ENCODE measurements around the gene TMUB1.
"Not testable (repeated sequence)": the region's sequence is repeated elsewhere in the genome, so short reads cannot be mapped to it uniquely, and the experiment has no call there.

TMUB1 gene

DNA sequence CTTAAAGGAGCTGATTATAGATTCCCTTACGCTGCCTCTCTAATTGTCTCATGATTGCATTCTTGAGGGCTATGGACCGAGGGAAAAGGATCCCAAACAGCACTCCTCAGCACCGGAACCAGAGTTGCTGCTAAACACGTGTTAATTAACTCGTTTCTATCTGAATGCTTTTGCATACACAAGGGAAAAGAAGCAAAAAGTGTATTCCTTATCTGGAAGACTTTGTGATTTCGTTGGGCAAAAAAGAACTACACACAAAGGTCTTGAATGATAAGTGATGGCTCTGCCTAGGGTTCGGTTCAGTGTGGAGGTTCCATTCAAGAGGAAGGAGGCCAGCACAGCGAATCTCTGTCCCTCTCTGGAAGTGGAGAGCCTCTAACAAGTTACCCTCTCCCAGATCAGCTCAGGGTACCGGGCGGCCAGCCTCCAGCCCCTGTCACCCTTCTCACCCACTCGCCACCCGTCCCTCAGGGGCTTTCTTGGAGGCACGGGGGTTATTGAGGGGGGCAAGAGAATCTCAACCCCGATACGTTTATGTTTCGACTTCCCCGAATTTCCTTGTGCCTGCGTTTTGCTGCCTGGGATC, 24.4 kb downstream of the TMUB1 start:
- H3K27ac ChIP-seq = peak overlapping the region; percentile 94
- DNase-seq (ENCODE audit: low read depth, low spot score) = no peak

DNA sequence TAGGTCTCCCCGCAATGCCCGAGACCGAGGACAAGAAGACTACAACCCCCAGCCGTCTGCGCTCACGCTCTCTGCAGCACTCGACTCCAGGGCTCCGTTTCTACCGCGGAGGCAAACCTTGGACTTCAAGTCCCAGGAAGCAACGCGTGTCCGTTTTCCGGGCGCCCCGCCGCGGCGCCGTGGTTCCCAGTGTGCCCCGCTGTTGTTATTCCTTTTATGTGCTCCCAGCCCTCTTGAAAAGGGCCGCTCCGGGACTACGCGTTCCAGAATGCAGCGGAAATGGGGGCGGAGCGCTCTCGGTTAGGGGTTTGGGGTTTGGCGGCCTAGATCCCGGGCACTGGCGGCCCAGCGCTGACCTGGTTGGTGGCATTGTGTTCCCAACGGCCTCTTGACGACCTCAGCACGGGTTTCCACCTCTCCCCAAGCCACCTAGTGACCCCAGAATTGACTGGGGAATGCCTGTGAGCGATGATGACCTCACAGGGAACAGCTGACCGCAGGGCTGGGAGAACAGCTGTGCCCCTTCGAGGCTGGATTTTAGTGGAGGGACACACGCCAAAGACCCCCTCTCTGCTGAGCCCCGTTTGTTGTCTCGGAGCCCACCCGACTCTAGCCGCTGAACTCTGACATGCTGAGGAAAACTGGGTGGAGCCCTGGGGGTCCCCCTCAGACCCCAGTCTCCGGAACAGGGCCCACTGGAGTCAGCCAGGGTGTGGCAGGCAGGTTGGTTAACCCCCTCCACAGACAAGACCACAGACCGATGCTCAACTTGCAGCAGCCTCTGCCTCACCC, 25.1 kb downstream of the TMUB1 start:
- DNase-seq (ENCODE audit: low read depth, low spot score) = peak; percentile 99
- H3K27ac ChIP-seq = peak overlapping the region; percentile 94

DNA sequence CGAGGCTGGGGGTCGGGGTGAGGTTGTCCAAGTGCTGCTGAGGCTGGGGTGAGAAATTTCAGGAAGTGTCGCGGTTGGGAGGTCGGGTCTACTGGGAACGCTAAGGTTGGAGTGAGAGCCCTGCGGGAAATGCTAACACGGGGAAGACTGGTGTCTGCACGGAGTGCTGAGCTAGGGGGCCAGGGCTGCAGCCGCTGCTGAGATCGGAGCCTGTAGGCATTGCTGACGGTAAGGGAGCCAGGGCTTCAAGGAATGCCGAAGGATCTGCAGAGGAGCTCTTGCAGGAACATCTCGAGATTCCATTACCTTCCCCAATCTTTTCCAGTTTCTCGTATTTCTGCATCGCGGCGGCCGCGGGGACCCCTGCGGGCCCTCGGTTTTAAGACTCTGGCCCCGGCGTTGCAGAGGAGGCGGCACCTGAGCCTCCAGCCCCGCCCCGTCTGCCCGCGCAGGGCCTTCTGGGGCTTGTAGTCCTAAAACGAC, 25.7 kb downstream of the TMUB1 start, which contains the start of gene CDK5:
Gene CDK5 (minus strand): TSS at position 392 of the 483 bp plus-strand sequence. CDS start 49 bp downstream, at position 343.
- DNase-seq (ENCODE audit: low read depth, low spot score) = no peak
- H3K27ac ChIP-seq = peak within 1 kb of the TSS; percentile 94

DNA sequence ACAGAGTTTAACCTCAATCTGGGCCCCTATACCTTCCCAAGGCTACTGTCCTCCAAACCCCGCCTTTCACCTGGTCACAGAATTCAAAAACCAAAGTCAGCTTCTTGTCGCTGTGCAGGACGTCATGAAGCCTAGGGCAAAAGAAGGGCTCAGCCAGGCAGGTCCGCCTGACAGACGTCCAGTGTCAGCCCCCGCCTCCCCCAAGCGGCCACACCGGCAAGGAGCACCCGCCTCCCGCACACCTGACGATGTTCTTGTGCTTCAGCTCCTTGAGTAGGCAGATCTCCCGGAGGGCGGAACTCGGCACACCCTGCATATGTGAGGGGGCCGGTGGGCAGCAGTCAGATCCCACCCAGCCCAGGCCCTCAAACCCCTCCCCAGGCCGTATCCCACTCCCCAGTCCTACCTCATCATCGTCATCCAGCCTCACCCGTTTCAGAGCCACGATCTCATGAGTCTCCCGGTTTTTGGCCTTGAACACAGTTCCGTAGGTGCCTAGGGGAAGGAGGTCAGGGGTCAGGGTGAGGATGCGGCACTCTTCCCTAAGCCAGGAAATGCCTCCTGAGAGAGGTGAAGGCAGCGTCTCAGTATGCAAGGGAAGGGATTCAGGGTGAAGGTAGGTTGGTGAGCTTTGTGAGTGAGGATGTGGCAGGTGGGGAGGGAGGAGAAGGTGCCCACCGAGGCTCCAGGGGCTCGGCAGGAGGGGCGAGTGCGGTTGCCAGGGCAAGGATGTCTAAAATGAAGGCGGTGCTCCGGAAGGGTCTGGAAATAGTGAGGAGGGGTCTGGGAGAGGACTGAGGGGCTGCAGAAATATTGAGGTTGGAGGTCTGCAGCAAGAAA, 26.4 kb downstream of the TMUB1 start:
- DNase-seq (ENCODE audit: low read depth, low spot score) = no peak
- no peak overlapping the region for H3K27ac ChIP-seq

DNA sequence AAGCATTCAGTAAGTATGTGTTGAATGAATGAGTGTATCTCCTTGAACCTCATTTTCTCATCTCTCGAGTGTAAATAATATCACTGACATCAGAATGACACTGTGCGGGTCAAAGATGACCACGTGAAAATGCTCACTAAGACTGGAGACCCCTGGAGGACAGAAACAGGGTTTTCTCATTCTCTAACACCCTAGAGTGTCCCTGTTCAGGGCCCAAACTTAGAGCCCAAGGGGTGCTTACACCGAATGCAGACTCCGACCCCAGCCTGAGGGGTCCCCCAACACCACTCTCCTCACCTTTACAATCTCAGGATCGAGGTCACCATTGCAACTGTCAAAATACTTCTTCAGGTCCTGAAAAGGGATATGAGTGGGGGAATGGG, 27.0 kb downstream of the TMUB1 start:
- DNase-seq (ENCODE audit: low read depth, low spot score) = no peak
- no peak overlapping the region for H3K27ac ChIP-seq

DNA sequence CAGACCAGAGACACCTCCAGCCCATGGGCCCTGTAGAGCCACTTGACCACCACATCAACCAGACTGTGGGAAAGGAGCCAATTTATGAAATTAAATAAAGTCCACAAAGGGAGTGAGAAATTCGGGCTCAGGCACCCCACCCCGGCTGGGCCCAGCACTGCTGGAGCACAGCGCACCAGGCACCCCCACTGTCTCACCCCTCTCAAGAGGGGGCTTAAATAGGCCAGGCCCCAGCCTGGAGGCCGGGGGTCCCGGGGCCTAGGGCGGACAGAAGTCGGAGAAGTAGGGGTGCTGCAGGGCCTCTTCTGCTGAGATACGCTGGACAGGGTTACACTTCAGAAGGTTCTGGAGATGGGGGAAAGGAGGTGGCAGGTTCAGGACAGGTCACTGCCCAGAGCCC, 29.5 kb downstream of the TMUB1 start:
- no peak overlapping the region for H3K27ac ChIP-seq
- DNase-seq (ENCODE audit: low read depth, low spot score) = no peak

DNA sequence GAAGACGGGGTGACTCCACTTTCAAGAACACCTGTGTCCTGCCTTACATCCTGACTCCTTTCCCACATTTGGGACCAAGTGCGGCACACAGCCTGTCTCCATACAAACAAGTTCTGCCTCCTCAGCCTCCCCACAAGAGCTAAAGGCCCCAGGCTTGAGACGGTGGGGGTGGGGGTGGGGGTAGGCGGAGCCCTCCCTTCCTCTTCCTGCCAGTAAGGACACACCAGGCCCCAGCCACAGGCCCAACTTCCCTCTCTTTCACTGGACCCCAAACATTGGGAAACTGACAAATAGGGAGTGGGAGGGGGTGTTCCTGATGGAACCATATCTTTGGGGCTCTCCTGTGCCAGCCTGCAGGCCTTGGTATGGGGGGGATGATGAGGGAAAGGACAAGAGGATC, 30.2 kb downstream of the TMUB1 start:
- H3K27ac ChIP-seq = no peak overlapping the region
- DNase-seq (ENCODE audit: low read depth, low spot score) = no peak

DNA sequence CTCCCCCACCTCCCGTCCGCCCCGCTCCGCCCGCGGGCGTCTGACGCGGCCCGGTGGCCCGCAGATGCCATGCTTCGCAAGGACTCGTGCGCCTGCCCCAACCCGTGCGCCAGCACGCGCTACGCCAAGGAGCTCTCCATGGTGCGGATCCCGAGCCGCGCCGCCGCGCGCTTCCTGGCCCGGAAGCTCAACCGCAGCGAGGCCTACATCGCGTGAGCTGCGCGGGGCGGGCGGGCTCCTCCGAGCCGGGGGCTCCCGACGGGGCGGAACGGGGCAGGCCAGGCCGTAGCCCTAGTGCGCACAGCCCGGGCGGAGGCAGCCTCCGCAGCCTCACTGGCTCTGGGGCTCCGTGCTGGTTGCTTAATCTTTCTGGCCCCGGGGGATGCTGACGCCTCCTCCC, 32.2 kb downstream of the TMUB1 start:
- no peak overlapping the region for H3K27ac ChIP-seq
- no peak for DNase-seq (ENCODE audit: low read depth, low spot score)

DNA sequence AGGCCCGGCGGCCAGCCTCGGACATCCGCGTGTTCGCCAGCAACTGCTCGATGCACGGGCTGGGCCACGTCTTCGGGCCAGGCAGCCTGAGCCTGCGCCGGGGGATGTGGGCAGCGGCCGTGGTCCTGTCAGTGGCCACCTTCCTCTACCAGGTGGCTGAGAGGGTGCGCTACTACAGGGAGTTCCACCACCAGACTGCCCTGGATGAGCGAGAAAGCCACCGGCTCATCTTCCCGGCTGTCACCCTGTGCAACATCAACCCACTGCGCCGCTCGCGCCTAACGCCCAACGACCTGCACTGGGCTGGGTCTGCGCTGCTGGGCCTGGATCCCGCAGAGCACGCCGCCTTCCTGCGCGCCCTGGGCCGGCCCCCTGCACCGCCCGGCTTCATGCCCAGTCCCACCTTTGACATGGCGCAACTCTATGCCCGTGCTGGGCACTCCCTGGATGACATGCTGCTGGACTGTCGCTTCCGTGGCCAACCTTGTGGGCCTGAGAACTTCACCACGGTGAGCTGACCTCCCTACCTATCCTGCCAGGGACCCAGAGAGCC, 34.3 kb downstream of the TMUB1 start:
- H3K27ac ChIP-seq = no peak overlapping the region
- no peak for DNase-seq (ENCODE audit: low read depth, low spot score)

DNA sequence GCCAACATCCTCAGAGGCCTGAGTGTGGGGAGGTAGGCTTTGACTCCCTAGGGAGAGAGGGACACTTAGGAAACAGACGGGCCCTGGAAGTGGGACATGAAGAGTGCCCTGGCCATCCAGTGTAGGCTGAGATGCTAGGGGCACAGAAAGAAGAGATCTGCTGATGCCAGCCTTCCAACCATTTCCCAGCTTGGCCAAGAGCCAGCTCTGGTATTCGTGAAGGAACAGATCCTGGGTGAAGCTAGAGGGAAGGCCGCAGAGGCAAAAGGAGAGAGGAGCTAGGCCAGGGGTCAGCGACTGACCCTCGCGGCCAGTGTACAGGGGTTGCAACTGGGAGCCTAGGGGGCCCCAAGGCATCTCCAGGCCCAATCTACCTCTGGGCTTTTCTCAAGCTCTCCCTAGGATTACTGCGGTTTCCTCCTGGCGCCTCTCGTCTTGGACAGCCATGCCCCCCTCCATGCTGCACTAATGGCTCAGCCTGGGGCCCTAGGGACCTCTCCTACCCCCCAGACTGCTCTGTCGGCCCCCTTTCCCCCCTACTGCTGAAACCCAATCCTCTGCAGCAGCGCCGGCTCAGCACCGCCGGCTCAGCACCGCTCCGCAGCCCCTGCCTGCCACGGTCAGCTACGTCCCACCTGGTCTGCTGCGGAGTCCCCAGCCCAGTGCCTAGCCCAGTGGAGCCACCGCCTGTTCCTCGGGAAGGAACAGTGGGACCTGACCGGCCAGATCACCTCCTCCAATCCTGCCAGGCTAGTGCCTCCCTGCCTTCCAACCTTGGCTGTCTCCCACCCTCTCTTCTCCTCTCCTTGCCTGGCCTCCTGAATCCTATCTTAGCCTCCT, 35.1 kb downstream of the TMUB1 start, which contains the start of gene ASIC3:
Gene ASIC3 (plus strand): TSS at position 556 of the 840 bp plus-strand sequence. CDS start 355 bp downstream, outside the sequence.
- no peak for DNase-seq (ENCODE audit: low read depth, low spot score)
- no peak within 1 kb of the TSS for H3K27ac ChIP-seq

DNA sequence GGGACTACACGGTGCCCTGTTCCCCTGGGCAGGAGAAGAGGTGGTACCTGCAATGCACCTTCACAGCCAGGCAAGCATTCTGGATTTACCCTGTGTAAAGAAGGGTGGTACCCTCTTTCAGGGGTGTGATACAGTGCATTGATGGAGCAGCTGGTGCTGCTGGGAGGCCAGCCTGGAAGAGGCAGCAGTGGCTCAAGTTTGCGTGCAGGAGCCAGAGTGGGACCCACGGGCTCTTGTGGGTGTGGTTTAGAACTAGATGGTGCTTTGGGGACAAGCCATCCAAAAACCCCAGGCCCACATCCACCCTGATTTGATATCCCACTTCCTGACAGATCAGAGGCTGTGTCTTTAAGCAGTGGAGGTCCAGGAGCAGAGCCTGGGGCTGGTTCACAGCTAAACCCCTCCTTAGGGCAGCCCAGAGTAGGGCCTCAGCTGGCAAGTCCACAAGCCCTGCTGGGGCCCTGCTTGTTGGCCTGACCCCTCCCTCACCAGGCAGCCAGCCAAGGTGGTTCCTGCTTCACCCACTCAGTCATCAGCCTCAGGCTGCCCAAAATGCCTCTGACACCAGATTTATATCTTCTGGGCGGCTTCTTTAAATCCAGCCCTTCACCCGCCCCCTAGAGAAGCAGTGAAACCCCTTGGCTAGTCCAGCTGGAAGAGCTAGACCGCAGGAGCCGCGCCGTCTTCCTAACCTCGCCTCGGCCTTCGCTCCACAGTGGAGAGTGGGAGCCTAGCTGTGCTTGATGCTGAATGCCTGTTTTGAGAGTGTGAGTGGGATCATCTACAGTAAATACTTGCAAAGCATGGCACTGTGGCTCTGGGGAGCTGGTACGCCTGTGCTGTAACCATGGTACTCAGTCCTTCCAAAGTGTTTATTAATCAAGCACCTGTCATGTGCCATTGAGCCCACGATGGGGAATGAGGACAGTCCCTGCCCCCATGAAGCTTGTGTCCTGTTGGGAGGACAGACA, 36.4 kb downstream of the TMUB1 start:
- DNase-seq (ENCODE audit: low read depth, low spot score) = no peak

DNA sequence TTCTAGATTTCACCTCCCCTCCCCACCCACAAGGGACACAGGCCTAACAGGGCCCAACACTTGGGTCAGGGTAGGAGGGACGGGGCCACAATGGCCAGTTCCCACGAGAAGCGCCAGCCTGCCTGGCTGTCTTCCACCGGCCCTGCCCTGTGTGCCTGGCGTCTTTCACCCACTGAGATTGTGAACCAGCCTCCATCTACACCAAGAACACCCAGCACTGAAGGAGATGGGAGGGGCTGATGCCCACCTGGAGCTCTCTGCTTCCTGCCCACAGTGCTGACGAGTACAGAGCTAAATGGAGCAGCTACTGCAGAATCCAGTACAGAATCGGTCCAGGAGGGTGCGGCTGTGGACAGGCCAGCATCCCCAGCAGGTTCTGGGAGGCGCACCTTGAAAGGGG, 37.3 kb downstream of the TMUB1 start:
- no peak for DNase-seq (ENCODE audit: low read depth, low spot score)

More for the DNA sequence above, 36.4 kb downstream of the TMUB1 start:
- H3K27ac ChIP-seq = no peak overlapping the region

DNA sequence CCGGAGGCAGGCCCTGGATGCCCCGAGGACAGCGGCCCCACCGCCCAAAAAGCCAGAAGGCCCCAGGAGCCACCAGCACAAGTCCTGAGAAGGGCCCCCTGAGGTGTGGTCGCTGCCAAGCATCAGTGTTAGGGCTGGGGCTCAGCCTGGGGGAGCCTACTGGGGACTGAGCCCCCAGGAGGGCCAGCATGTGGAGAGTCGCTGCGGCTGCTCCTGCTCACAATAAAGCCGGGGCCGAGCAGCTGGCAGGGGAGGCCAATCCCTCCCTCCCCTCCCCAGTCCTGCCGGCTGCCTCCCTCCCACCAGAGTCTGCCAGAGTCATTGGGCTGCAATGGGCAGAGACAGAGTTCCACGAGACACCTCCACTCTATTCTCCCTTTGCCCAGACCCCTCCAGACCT, 38.0 kb downstream of the TMUB1 start:
- DNase-seq (ENCODE audit: low read depth, low spot score) = no peak
- H3K27ac ChIP-seq = no peak overlapping the region

More for the DNA sequence above, 37.3 kb downstream of the TMUB1 start:
- H3K27ac ChIP-seq = no peak overlapping the region

DNA sequence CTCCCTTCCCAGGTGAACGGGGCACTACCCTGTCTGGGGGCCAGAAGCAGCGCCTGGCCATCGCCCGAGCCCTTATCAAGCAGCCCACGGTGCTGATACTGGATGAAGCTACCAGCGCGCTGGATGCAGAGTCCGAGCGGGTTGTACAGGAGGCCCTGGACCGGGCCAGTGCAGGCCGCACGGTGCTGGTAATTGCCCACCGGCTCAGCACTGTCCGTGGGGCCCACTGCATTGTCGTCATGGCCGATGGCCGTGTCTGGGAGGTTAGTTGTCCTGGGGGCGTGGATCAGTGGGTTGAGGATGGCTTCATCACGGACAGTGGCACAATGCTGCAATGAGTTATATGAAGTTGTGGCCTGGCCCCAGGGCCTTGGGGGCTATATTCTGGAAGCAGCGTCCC, 39.3 kb downstream of the TMUB1 start:
- H3K27ac ChIP-seq = no peak overlapping the region
- no peak for DNase-seq (ENCODE audit: low read depth, low spot score)

DNA sequence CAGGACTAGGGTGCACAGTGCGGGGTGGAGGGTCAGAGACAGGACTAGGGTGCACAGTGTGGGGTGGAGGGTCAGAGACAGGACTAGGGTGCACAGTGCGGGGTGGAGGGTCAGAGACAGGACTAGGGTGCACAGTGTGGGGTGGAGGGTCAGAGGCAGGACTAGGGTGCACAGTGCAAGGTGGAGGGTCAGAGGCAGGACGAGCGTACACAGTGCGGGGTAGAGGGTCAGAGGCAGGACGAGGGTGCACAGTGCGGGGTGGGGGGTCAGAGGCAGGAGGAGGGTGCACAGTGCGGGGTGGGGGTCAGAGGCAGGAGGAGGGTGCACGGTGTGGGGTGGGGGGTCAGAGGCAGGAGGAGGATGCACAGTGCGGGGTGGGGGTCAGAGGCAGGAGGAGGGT, 39.8 kb downstream of the TMUB1 start:
- not testable (repeated sequence) for H3K27ac ChIP-seq; DNase-seq (ENCODE audit: low read depth, low spot score)

DNA sequence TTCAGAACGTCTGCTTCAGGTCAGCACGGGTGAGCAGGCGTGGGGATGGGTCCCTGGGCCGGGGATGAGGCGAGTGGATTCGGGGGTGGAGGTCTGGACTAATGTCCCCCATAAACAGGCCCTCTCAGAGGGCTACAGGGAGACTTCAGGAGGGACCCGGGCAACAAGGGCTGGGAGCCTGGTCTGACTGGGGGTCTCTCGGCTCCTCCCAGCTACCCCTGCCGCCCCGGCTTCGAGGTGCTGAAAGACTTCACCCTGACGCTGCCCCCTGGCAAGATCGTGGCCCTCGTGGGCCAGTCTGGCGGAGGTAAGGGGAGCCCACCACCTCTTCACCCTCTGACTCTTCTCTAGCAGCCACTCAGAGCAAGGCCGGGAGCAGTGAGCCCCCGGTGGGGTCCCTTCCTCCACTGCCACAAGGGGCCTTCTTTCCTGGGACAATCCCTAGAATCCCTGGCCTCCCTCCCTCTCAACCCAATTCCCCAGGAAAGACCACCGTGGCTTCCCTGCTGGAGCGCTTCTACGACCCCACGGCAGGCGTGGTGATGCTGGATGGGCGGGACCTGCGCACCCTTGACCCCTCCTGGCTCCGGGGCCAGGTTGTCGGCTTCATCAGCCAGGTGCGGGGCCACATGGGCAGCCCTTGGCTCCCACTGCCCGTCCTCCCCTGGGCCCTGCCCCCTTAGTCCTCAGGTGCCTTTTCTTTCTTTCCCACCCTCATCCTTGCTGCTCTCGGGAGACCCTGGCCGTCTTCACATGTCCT, 42.5 kb downstream of the TMUB1 start:
- no peak for DNase-seq (ENCODE audit: low read depth, low spot score)
- H3K27ac ChIP-seq = no peak overlapping the region

DNA sequence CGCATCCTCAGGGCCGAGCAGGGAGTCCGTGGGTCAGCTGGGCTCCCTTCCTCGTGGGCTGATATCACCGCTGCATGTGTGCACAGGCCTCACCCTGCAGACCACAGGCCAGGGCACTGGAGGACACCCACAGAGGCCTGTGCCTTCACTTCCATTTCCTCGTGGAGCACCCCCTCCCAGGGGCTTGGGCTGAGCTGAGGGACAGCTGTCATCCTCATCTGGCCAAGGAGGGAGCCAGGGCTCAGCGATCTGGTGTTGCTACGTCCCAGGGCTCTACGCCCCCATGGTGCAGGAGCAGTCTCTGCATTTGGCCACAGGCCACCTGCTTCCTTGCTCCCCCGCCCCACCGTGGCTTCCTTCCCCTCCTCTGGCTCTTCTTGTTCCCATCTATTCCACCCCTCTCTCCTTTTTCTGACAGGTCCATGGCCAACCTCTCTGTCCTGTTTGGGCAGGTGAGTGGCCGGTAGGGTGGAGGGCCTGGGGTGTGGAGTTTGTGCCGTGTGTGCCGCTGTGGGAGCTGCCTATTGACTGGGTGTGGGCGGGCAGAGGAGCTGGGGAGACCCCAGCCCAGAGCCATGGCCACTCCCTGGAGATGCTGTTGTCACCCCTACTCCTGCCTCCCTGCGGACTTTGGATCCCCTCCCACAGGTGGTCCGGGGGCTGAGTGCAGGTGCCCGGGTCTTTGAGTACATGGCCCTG, 43.3 kb downstream of the TMUB1 start:
- H3K27ac ChIP-seq = no peak overlapping the region
- no peak for DNase-seq (ENCODE audit: low read depth, low spot score)

Data from epithelial cell of prostate (primary cell).